Smooth muscle cell (in vitro differentiated cells): ENCODE measurements around the gene TBC1D22A. TPM values are rescaled to one million over a fixed set of nuclear protein-coding genes. Genes with fewer than 3 reads are reported as not detected.

Source experiments
- DNase-seq: peaks from one replicate; lab custom pipeline; 2025; ENCODE audit not compliant: unreplicated experiment; lab: John Stamatoyannopoulos, UW
- H2AFZ ChIP-seq: fragments of 200-600 bp; sonication (generic); 2 replicates; pipeline ENCODE4 v1.6.0; 2016; ENCODE audit warnings: antibody characterized with exemption, low read depth, mild to moderate bottlenecking
- H3F3A ChIP-seq: fragments of 200-600 bp; sonication (generic); 2 replicates; pipeline ENCODE4 v1.6.0; 2017; ENCODE audit warnings: antibody characterized with exemption, low read depth
- H3K27ac ChIP-seq: fragments of 200-600 bp; sonication (generic); 2 replicates; pipeline ENCODE4 v1.5.1; 2016; ENCODE audit warnings: low read depth, mild to moderate bottlenecking
- H3K27me3 ChIP-seq: fragments of 200-600 bp; sonication (generic); 2 replicates; pipeline ENCODE4 v1.6.1; 2016; ENCODE audit warnings: low read depth, mild to moderate bottlenecking
- H3K36me3 ChIP-seq: fragments of 200-600 bp; sonication (generic); 2 replicates; pipeline ENCODE4 v1.5.1; 2016; ENCODE audit warnings: low read depth
- H3K4me1 ChIP-seq: fragments of 200-600 bp; sonication (generic); 2 replicates; pipeline ENCODE4 v1.5.1; 2016; ENCODE audit warnings: low read depth
- H3K4me2 ChIP-seq: fragments of 200-600 bp; sonication (generic); 2 replicates; pipeline ENCODE4 v1.6.0; 2016; ENCODE audit warnings: mild to moderate bottlenecking
- H3K4me3 ChIP-seq: fragments of 200-600 bp; sonication (generic); 2 replicates; pipeline ENCODE4 v1.5.1; 2016; ENCODE audit warnings: mild to moderate bottlenecking
- H3K79me2 ChIP-seq: fragments of 200-600 bp; sonication (generic); 2 replicates; pipeline ENCODE4 v1.6.0; 2016; ENCODE audit warnings: low read depth, mild to moderate bottlenecking
- H3K9ac ChIP-seq: fragments of 200-600 bp; sonication (generic); 2 replicates; pipeline ENCODE4 v1.6.0; 2016; ENCODE audit warnings: low read depth
- H3K9me3 ChIP-seq: fragments of 200-600 bp; sonication (generic); replicated peaks from 2 replicates; pipeline ENCODE4 v1.5.1; 2016; ENCODE audit warnings: low read depth
- H4K20me1 ChIP-seq: fragments of 200-600 bp; sonication (generic); 2 replicates; pipeline ENCODE4 v1.6.0; 2016; ENCODE audit warnings: low read depth
- CTCF ChIP-seq: fragments of 200-600 bp; sonication (generic); IDR thresholded peaks from 2 replicates; pipeline ENCODE4 v1.5.1; 2017; ENCODE audit warnings: borderline replicate concordance, mild to moderate bottlenecking, antibody characterized with exemption; ENCODE audit not compliant: insufficient read depth, poor library complexity, severe bottlenecking
- WGBS: methylation state at CpG from one replicate; pipeline ENCODE4 v1.1.7; 2016; ENCODE audit warnings: low lambda C conversion rate; 5-methylcytosine and 5-hydroxymethylcytosine counted together
- polyA plus RNA-seq: library from polyadenylated mRNA; unstranded; fragments of >200 nt; fragmentation: Nextera tagmentation; extraction: Ambion mirVana; gene quantifications from 2 replicates; pipeline ENCODE4 v1.2.1, GENCODE V29; 2016
- total RNA-seq: library from RNA; depleted of rRNA; stranded (reverse); fragments of >200 nt; gene quantifications from 2 replicates; pipeline ENCODE4 v1.2.3, GENCODE V29; 2014

TBC1D22A gene
- total and polyA plus RNA-seq, 2 experiments from 2014 or later, result 12.5 to 14.4 TPM

GRCh38 chr22:47100019-47100418, 337.6 kb downstream of the TBC1D22A start:
- no peak overlapping the region for H3K4me2 ChIP-seq
- DNase-seq, result no peak
- H3K9ac ChIP-seq, result no peak overlapping the region
- H4K20me1 ChIP-seq, result no peaks in the 10 kb centered on the region
- H2AFZ ChIP-seq, result no peak overlapping the region
- WGBS, result 97% methylated on average over 2 of the region's 2 CpGs
- no peaks in the 10 kb centered on the region for H3K79me2 ChIP-seq
- no peak overlapping the region for H3K27ac ChIP-seq
- no peak overlapping the region for H3K4me3 ChIP-seq
- TF ChIP-seq CTCF, result no peak
- H3K36me3 ChIP-seq, result no peaks in the 10 kb centered on the region
- no peaks in the 10 kb centered on the region for H3K9me3 ChIP-seq
- H3F3A ChIP-seq, result no peaks in the 10 kb centered on the region
- no peaks in the 10 kb centered on the region for H3K27me3 ChIP-seq
- H3K4me1 ChIP-seq, result no peaks in the 10 kb centered on the region

GRCh38 chr22:47100646-47101200, 338.3 kb downstream of the TBC1D22A start:
- H3F3A ChIP-seq, result no peaks in the 10 kb centered on the region
- H3K27ac ChIP-seq, result no peak overlapping the region
- H3K4me3 ChIP-seq, result no peak overlapping the region
- no peak overlapping the region for H3K4me2 ChIP-seq
- H3K36me3 ChIP-seq, result no peaks in the 10 kb centered on the region
- no peaks in the 10 kb centered on the region for H3K79me2 ChIP-seq
- WGBS, result 86% methylated on average over 15 of the region's 15 CpGs
- H3K27me3 ChIP-seq, result no peaks in the 10 kb centered on the region
- H3K9me3 ChIP-seq, result no peaks in the 10 kb centered on the region
- H4K20me1 ChIP-seq, result no peaks in the 10 kb centered on the region
- no peak overlapping the region for H3K9ac ChIP-seq
- no peak for DNase-seq
- no peak overlapping the region for H2AFZ ChIP-seq
- no peaks in the 10 kb centered on the region for H3K4me1 ChIP-seq
- no peak for TF ChIP-seq CTCF

GRCh38 chr22:47101321-47101885, 339.0 kb downstream of the TBC1D22A start:
- WGBS, result 96% methylated on average over 16 of the region's 16 CpGs
- no peaks in the 10 kb centered on the region for H3K79me2 ChIP-seq
- H3F3A ChIP-seq, result peaks cover under 1% of the 10 kb centered on the region
- H3K27ac ChIP-seq, result peak overlapping the region; percentile 52
- no peaks in the 10 kb centered on the region for H3K36me3 ChIP-seq
- H3K9ac ChIP-seq, result no peak overlapping the region
- no peak overlapping the region for H2AFZ ChIP-seq
- no peak for DNase-seq
- TF ChIP-seq CTCF, result no peak
- no peaks in the 10 kb centered on the region for H4K20me1 ChIP-seq
- no peaks in the 10 kb centered on the region for H3K9me3 ChIP-seq
- no peak overlapping the region for H3K4me2 ChIP-seq
- no peaks in the 10 kb centered on the region for H3K4me1 ChIP-seq
- H3K4me3 ChIP-seq, result no peak overlapping the region
- H3K27me3 ChIP-seq, result no peaks in the 10 kb centered on the region

GRCh38 chr22:47102081-47102480, 339.6 kb downstream of the TBC1D22A start:
- H3K27ac ChIP-seq, result peak overlapping the region; percentile 52

More at GRCh38 chr22:47102081-47102480, 339.6 kb downstream of the TBC1D22A start:
- Histone ChIP-seq H3K36me3 (no peaks in the 10 kb centered on the region), H3K79me2 (no peaks in the 10 kb centered on the region), H3K4me1 (no peaks in the 10 kb centered on the region), H2AFZ (no peak overlapping the region), H3K4me3 (no peak overlapping the region), H3K4me2 (peak overlapping the region; percentile 36), H3F3A (peaks cover 6% of the 10 kb centered on the region), H3K27me3 (no peaks in the 10 kb centered on the region), H3K9ac (no peak overlapping the region), H4K20me1 (no peaks in the 10 kb centered on the region), H3K9me3 (no peaks in the 10 kb centered on the region)
- no peak for DNase-seq
- whole genome bisulfite sequencing, result 76% methylated on average over 12 of the region's 12 CpGs
- no peak for TF ChIP-seq CTCF
